NCI-H2196 treated with DMSO at 0.1 percent for 48 hours (cell line): ENCODE data around the gene SLC12A2.

Experiments used
- DNase-seq: peaks from one replicate; lab custom pipeline; 2025; ENCODE audit not compliant: unreplicated experiment; lab: John Stamatoyannopoulos, UW

The SLC12A2 gene

DNA sequence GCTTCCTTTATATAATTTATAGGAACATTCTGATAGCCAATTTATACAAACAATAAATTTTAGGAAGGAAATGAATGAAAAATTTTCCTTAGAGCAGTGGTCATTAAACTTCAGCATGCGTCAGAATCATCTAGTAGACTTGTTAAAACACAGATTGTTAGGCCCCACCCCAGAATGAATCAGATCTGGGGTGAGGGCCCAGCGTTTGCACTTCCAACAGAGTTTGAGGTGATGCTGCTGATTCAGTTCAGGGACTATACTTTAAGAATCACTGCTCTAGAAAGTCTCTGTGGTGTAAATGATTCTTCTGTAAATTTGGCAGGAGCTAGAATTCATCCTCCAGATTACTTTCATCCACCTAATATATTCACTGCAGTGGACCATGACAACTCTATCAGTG is 80.4 kb downstream of the SLC12A2 start:
- DNase-seq, result no peak

DNA sequence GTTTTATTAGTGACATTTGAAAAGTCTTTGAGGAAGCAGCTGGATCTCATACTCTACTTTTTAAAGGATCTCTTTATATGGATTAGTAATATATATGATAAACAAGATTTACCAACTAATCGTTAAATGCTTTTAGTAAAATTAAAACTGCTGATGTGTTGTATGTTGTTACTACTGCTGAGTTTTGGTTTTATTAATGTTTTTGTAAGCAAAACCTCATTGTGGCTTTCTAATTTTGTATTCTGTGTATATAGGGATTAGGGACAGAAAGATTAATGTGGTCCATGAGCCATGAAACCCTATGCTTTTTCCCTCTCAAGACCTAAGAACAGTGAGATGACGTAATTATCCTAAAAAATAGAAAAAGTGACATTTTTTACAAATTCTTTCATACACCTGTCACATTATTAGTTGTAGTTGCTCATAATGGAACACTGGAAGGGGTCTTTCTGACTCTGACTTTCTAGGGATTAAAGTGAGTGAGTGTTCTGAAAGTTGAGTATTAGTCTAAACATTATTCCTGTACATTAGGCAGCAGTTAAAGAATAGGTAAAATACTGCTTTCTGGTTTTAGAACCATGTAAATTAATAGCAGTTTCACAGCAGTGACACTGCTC is 85.9 kb downstream of the SLC12A2 start:
- DNase-seq, result no peak

DNA sequence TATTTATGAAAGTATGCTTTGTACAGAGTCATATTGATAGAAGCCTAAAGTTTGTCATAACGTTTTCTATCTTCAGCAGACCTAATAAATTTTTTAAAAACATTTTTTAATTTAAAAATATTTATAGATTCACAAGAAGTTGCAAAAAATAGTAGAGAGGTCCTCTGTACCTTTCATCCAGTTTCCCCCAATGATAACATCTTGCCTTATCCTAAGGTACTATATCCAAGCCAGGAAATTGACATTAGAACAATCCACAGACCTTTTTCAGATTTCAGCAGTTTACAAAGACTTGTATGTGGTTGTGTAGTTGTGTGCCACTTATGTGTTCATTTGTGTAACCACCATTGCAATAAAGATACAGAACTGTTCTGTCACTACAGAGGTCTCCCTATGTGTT is 88.5 kb downstream of the SLC12A2 start:
- DNase-seq, result no peak

DNA sequence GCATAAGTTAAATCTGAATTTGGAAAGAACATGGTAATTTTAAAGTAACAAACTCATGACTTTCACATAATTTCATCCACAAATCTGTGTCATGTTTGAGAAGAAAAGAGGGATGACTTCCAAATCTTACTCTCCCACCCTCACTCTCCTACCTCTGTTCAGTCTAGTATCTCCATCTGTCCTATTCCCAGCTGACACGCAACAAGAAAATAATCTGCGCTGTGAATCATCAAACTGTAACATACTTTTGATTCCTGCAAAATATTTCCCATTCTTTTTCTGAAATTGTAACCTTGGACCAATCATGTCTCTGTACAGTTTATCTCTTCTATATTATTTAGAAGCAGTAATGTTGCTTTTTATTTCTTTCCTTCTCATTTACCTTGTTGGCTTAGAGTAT is 91.4 kb downstream of the SLC12A2 start:
- no peak for DNase-seq

DNA sequence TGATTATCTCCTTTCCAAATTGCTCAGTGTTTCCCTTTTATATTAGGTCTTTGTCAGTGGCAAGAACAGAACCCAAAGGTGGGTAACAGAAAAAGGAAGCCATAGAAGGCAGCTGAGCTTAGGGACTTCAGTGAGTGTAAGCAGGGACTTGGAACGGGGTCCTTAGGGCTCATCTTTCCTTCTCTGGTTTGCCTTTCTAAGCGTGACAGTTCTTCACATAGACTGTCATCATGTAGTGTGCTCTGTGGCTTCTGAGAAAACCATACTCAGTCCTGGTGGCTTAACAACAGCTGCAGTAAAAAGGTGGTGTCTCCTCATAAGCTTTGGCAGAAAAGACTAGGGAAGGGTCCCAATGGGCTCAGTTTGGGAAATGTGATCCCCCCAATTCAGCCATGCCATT is 108.8 kb downstream of the SLC12A2 start:
- no peak for DNase-seq

DNA sequence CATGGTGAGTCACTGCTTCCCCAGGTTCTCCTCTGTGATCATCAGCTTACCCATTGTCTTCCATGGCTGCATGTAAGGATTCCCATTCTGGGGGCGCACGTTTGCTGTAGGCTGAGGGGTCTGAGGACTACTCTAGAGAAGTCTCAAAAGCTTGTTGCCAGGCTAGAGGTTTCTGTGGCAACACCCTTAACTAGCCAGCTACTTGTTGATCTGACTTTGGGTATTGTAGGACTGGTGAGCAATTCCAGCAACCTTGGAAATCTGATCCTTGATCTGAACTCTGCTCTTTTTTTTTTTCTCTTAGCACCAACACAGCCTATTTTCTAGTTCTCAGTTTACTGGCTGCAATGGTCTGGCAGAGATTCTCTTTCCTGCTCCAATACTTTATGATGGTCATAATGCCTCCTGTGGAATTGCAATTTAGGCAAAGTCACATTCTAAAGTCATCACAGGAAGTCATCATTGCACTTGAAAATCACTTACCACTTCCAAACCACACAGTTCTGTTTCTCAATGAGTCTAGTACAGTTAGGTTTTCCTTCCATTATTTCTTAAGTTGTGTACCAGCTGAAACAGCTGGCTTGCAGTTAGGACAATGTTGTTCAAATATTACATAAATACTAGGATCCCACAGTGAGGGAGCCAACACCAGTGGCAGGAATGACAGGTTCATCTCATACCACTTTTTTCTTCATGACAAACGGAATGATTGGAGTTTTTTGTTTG is 110.3 kb downstream of the SLC12A2 start:
- no peak for DNase-seq

DNA sequence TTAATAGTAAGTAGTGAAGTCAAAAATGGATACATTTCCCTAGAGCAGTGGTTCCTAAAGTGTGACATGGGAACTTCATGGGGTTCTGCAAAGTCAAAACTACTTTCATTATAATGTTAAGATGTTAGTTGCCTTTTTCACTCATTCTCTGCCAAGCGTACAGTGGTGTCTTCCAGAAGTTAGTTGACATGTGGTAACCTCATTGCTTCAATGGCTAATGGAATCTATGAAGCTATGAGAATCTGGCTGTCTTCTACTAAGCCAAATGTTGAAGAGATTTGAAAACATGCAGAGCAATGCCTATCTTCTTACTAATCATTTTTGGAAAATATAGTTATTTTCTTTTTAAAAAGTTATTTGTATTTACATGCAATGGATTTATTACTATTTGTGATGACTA is 111.8 kb downstream of the SLC12A2 start:
- no peak for DNase-seq

DNA sequence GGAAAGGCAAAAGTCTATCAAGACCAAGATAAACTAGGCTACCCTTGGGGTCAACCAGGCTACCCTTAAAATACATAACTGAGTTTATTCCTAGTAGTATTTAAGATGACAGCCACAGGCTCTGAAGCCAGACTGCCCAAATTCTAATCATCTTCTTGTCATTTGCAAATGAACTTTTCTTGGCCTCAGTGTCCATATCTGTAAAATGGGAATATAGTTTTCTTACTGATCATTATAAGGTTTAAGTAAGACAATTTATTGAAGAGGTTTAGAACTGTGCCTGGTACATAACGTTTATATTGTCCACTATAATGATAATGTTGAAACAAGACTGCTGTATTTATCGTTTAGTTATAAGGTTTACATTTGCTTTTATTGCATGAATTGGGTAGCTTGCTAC is 112.5 kb downstream of the SLC12A2 start:
- DNase-seq, result no peak

DNA sequence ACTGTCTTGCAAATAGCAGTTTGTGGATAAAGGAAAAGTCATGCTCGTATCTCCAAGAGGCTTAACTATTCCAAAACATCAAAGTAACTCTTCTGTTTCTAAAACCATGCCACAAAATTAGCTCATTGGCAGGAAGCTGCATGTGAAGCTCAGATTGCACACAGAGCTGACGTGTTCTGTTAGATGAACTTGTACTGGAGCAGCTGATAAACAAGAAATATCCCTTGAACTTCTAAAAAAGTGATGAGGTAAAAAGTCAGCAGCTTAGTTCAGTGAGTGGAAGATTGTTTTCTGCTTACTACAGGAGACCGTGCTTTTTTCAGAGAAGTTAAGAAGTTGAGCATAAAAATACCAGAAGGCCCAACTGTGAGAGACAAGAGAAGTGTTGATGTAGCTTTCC is 113.2 kb downstream of the SLC12A2 start:
- DNase-seq, result no peak

DNA sequence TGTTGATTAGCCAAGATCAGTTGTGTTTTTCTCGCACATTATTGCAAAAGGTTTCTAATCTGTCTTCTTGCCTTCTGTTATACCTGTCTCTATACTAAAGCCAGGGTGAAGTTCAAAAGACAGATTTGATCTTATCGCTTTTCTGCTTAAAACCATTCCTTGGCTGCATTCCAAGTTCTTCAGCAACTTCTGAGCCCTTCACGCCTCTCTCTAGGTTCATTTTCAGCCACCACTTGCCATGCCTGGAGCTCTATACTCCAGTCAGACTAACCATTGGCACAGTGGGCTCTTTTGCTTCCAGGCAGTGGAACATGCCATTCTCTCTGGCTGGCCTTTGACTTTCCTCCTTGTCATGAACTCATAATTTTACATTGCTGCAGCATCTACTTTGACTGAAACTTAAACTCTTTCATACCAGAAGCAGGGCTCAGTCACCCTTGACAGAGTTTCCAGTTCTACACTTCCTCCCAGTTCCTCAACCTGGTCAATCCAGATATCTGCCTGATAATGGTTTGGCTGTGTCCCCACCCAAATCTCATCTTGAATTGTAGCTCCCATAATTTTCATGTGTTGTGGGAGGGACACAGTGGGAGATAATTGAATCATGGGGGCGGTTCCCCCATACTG is 114.4 kb downstream of the SLC12A2 start:
- DNase-seq, result no peak

DNA sequence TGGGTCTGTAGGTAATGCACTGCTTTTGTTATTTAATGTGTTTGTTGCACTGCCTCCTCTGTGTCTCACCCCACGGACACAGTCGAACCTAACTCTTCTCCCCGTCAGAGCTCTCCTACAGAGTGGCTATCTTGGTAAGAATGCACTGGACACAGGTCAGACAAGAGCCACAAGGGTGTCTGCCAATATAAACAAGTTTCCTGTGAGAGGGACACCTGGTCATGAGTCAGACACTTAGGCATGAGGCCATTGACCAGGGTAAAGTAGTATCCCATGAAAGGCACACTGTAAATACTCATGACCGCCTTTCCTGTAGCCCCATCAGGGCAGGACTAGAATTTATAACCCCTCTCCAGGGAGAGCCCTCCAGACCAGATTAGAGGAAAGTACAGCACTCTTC is 115.5 kb downstream of the SLC12A2 start:
- DNase-seq, result peak; percentile 38

DNA sequence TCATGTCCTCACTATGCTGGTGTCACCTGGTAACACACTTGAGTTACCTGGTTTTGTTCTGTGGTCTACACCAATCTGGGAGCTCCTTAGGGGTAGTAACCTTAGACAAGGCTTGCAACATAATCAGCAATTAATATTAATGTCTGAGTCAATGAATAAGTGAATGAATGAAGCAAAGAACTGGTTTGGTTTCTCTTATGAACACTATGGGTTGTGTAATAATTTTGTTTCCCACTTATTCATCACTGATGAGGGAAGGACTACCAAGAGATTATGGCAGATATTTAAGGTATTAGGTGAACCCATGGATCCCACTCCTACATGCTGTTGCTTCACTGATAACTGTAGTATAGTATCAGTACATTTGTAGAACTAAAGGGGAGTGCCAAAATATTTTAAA is 116.0 kb downstream of the SLC12A2 start:
- no peak for DNase-seq

DNA sequence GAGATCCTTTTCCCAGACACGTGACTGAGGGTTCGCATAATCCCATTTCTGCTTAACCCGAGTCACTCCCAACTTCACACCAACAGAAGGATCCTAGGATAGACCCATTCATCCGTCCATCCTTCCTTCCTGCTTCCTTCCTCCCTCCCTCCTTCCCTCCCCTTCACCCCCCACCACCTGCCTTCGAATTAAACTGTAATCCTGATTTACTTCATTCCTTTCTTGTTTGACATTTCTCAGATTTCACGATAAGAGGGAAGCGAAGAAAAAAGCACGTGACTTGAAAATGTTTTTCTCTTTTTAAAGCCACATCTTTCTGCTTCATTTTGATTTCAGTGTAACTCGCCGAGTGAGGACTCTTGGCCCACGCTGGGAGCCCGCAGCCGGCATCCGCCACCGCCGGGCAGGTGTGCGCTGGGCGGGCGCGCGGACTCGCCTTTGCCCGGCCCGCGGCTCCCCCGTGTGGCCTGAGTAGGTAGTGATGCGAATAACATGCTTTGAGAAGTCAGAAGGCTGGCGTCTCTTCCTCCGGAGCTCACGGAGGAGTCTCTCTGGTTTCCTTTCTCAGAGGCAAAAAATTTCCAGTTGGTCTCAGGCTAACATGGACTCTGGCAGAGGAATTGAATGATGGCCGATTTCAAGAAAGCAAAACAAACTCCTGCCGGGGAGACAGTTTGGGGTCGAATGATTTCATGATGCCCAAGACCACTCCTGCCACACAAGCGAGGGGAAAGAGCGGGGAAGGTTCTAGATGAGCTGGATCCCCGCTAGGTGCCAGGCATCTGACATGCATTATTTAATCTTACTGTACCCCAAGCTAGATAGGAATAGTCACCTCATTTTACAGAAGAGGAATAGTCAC is 117.7 kb downstream of the SLC12A2 start:
- peak; percentile 66 for DNase-seq

DNA sequence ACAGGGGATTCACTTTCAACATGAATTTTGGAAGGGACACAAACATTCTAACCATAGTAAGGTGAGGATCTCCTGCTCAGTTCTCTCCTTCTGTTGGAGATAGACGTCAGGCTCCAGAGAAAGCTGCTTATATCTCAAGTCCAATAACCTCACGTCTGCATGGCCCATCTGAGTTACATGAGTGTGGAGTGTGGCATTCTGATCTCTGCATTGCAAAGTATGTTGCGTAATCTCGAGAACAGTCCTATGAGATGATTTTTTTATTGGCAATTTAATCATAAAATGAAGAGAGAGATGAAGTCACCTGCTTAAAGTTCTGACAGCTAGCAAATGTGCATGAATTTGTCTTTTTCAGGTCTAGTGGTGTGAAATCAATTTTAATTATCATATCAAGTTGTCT is 118.8 kb downstream of the SLC12A2 start:
- no peak for DNase-seq

DNA sequence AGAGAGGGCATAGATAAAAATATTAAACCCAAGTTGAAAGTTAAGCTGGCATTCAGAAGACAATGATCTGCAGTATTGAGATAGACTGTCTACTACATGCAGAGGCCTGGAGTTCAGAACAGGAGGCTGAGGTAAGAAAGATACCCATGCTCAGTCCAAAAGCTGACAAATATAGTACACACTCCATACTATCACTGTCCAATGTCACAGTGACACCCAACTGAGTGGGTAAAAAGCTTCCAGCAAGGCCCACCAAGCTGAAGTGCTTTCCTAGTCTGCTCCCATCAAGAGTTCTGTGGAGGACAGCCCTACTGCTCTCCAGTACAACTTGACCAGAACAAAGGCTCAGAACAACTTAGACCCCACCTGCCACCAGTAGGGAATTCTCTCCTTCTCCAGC is 124.9 kb downstream of the SLC12A2 start:
- DNase-seq, result no peak

DNA sequence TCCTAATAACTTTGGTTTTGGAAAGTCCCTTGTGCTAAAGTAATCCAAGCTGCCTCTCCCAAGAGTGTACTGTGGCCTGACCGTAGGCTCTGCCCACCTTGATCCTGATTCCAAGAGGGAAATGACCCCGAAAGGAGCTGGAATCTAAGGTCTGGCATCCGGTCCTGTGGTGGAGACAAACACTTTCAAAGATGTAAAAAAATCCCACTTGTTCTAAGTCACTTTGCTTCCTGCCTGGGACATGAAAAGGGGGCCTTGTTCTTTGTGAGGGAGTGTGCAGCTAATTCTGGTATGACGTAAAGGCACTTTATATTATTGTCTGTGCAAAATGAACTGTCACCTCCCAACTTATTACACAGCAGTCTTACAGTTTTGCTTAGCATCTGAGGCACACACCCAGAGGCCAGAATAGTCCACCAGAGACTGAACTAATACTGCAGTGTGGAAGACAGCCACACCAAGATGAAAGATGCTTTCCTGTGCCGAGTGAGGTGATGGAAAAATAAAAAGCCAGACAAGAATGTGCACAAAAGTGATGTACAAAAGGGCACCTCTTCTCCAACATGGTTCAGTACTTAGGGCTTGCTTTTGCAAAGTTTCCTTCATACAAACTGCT is 128.7 kb downstream of the SLC12A2 start:
- DNase-seq, result no peak

DNA sequence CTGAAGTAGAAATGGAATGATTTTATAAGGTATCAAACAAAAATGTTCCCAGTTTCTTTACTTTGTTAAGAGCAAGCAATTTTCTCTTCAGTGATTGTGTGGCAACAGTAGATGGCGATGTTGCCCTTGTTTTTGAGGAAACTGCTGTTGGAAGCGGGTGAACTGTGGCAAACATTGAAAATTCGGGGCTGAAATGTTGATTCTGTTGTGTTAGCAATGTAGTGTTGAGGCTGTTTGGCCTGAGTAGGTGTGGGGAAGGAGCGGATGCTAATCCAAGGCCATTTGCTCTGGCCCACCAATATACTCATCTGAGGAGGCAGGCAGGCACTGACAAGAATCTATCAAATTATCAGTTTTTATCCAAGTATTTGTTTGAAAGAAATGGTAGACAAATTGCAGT is 129.8 kb downstream of the SLC12A2 start:
- peak; percentile 15 for DNase-seq

DNA sequence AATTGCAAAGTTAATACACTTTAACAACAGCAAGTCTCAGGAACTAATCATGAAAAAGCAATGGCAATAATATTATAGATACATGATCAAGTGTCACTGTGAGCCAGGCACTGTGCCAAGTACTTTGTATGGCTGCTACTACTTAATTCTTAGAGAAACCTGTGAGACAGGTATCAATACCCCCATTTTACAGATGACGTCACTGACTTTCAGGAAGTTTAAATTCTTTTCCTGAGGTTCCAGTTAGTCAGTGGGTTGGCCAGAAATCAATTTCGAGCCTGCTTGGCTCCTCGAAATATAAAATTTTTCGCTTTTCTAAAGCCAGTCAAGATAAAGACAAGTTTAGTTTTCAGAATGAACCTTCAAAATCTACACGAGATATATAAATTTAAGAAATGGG is 130.3 kb downstream of the SLC12A2 start:
- no peak for DNase-seq

DNA sequence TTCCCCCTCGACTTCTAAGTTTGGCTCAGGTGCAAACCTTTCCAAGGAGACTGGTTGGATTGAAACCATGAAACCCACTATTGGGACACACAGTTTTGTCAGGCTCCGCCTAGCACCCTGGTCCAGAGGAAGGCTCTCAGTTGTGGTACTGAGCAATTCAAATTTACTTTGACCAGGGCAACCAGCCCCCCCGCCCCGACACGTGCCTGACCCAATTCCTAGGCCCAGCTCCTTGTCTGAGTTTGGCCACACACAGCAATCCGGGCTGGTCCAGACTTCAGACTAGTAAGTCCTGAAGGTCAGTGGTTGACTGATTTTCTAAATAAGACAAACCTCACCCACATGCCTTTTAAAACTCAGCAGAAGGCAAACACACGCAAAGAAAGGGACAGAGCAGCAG is 132.7 kb downstream of the SLC12A2 start:
- no peak for DNase-seq

DNA sequence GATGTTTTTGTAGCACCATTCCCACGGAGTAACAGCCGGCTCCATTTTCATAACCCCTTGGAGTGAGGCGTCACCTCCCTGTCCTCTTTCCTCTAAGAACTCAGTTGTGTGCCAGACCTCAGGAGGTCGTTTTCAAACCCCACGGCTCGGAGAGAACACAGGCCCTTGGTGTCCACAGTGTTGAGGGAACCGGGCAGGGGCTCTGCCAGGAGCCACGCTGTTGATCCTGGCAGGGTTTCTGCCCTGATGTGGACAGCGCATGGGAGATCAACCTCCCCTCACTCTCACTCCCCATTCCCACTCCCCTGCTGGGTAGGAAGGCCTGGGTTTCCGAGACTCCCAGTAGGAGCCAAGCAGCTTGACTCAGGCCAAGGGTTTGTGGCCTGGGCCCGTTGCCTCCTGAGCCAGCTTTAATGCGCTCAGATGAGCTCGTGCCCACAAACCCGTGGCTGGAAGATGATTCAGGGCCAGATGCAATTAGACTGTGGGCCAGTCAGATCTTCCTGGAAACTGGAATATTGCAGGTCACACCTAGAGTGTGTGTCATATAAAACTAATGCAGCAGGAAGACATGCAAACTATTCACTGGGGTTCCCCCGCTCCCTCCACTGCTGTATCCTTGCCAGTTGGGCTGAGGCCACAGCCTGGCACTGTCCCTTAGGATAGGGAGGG is 133.4 kb downstream of the SLC12A2 start:
- DNase-seq, result no peak

DNA sequence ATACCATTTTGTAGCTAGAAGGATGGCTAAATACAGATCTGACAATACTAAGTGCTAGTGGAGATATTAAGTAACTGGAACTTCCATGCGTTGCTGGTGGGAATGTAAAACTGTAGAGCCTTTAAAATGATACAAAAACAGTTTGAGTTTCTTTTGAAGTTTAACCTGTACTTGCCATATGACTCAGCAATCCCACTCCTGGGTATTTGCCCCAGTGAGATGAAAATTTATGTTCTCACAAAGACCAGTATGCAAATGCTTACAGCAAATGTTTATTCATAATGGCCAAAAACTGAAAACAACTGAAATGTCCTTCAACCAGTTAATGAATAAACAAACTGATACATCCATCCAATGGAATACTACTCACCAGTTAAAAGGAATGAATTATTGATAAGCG is 137.3 kb downstream of the SLC12A2 start:
- no peak for DNase-seq
